CD1c-positive myeloid dendritic cell (primary cell): ENCODE results near the gene MYBPC3.
"Not testable (repeated sequence)": the region's sequence is repeated elsewhere in the genome, so short reads cannot be mapped to it uniquely, and the experiment has no call there.

ENCODE experiments used
- DNase-seq: peaks from one replicate; pipeline ENCODE4 v3.0.0-alpha.2; 2016; ENCODE audit errors: extremely low spot score

Gene MYBPC3

GRCh38 chr11:47338396-47339241 lies 13.9 kb downstream of the MYBPC3 start:
- DNase-seq: no peak

- DNase-seq: no peak
Observed at GRCh38 chr11:47337229-47337924, 15.1 kb downstream of the MYBPC3 start.

DNA sequence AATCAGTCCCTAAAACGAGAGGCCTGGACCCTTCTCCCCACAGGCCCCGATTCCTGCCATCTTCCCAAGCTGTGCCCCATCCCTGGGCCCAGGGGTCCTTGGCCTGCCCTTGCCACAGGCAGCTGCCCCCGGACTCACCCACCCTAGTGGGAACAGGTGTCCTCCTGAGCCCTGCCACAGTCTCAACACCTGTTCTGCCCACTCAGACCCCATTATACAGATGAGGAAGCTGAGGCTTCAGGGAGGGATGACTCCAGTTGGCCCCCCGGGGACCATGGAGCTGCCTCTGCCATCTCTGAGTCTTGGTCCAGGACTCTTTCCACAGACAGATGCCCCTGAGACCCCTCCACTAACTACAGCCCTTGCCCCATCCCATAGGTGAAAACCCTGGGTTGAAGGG lies 15.9 kb downstream of the MYBPC3 start:
- DNase-seq: no peak

DNA sequence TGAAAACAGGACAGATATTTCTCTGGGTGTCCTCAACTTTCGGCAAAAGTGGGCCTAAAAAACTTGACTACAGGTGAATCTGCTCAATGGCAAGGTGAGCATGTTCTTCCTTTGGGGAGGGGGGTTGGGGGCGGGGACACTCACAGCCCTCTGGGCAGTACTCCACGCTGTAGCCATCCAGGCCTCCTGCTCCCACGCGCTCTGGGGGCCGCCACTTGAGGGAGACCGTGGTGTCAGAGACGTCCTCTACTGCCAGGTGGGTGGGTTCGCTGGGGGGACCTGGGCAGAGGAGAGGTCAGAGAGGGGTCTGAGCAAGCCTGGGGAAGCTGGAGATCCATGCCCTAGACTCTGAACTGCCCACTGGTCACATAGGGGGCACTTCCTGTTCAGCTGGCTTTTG lies 16.8 kb downstream of the MYBPC3 start:
- DNase-seq: no peak

- not testable (repeated sequence) for DNase-seq
Observed at GRCh38 chr11:47334699-47335411, 17.6 kb downstream of the MYBPC3 start.

GRCh38 chr11:47333886-47334443 lies 18.5 kb downstream of the MYBPC3 start:
- DNase-seq: no peak

- no peak for DNase-seq
Observed at GRCh38 chr11:47333526-47333845, 19.0 kb downstream of the MYBPC3 start.

GRCh38 chr11:47332791-47333525 lies 19.5 kb downstream of the MYBPC3 start:
- DNase-seq: no peak

- DNase-seq: no peak
Observed at GRCh38 chr11:47332303-47332711, 20.2 kb downstream of the MYBPC3 start.

- no peak for DNase-seq
Observed at GRCh38 chr11:47331454-47332302, 20.8 kb downstream of the MYBPC3 start.

GRCh38 chr11:47329987-47330931 lies 22.2 kb downstream of the MYBPC3 start:
- no peak for DNase-seq

GRCh38 chr11:47329431-47329986 lies 23.0 kb downstream of the MYBPC3 start:
- no peak for DNase-seq

- peak; percentile 41 for DNase-seq
Observed at GRCh38 chr11:47328449-47329390, 23.8 kb downstream of the MYBPC3 start.

DNA sequence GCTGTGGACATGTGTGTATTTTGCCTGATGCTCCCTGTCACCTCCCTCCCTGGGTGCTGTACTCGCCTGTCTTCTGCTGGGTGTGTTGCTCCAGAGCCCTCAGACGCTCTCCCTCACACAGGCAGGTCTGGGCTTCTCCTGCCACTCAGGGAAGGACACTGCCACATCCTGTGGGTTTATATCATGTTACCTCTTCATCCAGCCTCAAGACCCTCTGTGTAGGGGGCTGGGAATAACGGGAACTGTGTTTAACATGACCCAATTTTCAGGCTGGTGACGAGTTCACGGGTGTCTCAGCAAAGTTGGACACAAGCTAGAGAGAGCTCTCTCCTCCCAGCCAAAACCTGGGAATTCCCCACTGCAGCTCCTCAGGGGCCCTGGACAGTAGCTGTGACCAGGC lies 24.6 kb downstream of the MYBPC3 start:
- no peak for DNase-seq

DNA sequence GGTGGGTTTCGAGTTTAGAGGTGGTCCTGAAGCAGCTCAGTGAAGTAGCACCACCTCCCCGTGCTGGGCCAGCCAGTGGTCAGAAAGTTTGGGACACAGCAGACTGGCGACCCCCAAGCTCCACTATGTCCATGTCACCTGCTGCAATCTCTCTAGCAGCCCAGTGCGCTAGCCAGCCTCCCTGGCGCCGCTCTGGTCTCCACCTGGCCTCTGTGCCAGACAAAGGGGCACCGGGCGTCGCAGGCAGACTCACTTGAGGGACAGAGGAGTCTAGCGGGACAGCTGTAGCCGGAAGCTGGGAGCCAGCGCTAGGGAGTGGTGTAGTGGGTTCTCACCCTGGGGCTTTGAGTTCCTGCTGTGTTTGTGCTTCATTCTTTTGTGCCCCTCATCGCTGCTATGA lies 25.5 kb downstream of the MYBPC3 start:
- DNase-seq: no peak

DNA sequence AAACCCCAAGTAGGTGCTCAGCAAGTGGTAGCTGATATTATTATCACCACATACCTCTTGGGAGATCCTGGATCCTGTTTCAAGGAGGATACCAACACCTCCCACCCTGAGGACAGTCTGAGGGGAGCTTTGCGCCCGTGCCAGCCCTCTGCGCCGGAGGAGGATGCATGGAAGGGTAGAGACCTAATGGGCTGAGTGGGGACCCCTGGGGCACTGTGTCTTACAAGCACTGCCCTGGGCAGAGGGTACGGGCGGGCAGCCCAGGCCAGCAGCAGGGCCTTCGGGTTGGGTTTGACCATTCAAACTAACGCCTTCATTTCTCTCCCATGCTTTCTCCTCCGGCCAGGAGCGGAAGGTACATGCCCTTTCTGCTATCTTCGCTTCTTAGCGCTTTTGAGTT lies 26.3 kb downstream of the MYBPC3 start:
- DNase-seq: no peak

GRCh38 chr11:47325271-47326041 lies 27.0 kb downstream of the MYBPC3 start:
- no peak for DNase-seq
